LHCN-M2 (cell line): ENCODE measurements around the gene ERBIN. TPM values are rescaled to one million over a fixed set of nuclear protein-coding genes. Genes with fewer than 3 reads are reported as not detected.
"Not testable (repeated sequence)": the region's sequence is repeated elsewhere in the genome, so short reads cannot be mapped to it uniquely, and the experiment has no call there.

ENCODE experiments used
- DNase-seq: peaks from one replicate; pipeline ENCODE4 v3.0.0-alpha.2; 2012; ENCODE audit warnings: low read depth
- total RNA-seq: library from RNA; depleted of rRNA; stranded (reverse); fragments of >200 nt; gene quantifications from 2 replicates; pipeline ENCODE4 v1.2.3, GENCODE V29; 2014

The ERBIN gene
- total RNA-seq, 1 experiment from 2014 or later, result 50.1 TPM

DNA sequence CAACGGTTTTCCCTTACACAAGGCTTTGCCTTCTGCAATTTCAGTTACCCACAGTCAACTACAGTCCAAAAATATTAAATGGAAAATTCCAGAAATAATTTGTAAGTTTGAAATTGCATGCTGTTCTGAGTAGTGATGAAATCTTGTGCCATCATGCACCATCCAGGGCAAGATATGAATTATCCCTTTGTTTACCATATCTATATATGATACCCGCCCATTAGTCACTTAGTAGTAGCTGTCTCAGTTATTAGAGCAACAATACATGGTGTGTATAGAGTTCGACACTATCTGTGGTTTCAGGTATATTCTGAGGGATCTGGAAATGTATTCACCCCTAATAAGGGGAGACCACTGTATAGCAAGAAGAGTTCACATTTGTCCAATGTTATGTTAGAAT lies 29.4 kb downstream of the ERBIN start:
- no peak for DNase-seq

DNA sequence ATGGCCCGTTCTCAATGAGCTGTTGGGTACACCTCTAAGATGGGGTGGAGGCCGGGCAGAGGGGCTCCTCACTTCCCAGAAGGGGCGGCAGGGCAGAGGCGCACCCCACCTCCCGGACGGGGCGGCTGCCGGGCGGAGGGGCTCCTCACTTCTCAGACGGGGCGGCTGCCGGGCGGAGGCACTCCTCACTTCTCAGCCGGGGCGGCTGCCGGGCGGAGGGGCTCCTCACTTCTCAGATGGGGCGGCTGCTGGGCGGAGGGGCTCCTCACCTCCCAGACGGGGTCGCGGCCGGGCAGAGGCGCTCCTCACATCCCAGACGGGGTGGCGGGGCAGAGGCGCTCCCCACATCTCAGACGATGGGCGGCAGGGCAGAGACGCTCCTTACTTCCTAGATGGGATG lies 31.3 kb downstream of the ERBIN start:
- DNase-seq, result not testable (repeated sequence)

DNA sequence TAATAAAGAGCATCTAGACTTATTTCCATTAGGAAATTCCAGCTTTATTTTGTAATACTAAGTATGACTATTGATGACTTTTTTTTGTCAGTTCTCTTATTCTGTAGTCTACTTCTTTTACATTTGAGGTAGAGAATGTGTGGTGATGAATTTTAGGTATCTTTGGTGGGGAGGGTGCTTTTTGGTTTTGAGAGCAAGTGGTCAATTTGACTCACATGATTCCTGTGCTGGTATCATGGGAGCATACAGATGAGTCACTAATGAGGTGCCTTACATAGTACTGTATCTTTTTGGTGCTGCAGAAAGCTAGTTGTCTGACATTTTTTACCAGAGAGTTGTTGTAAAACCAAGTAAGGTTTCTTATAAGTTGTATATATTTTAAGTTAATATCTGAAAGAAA lies 35.3 kb downstream of the ERBIN start:
- peak; percentile 55 for DNase-seq

DNA sequence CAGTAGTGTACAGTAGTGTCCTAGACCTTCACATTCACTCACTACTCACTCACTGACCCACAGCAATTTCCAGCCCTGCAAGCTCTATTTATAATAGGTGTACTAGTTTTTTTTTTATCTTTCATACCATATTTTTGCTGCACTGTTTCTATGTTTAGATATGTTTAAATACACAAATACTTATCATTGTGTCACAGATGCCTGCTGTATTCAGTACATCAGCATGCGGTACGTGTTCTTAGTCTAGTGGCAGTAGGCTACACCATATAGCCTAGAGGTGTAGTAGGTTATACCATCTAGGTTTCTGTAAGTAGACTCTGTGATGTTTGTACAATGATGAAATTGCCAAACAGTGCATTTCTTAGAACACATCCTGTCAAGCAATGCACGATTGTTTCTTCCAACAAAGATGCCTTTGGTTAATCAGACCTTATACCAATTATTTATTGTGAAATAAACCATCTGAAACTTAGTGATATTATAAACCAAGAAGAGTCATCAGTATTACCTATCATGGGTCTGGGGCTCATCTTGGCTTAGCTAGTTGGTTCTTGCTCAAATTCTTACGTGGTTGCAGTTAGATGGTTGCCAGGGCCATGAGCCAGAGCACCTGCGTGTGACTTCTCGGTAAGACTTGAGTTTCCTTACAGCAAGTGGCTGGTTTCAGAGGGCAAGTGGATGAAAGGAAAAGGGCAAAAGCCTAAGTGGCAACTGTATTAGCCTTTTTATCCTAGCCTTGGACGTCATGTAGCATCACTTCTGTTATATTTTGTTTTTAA lies 41.1 kb downstream of the ERBIN start:
- no peak for DNase-seq

DNA sequence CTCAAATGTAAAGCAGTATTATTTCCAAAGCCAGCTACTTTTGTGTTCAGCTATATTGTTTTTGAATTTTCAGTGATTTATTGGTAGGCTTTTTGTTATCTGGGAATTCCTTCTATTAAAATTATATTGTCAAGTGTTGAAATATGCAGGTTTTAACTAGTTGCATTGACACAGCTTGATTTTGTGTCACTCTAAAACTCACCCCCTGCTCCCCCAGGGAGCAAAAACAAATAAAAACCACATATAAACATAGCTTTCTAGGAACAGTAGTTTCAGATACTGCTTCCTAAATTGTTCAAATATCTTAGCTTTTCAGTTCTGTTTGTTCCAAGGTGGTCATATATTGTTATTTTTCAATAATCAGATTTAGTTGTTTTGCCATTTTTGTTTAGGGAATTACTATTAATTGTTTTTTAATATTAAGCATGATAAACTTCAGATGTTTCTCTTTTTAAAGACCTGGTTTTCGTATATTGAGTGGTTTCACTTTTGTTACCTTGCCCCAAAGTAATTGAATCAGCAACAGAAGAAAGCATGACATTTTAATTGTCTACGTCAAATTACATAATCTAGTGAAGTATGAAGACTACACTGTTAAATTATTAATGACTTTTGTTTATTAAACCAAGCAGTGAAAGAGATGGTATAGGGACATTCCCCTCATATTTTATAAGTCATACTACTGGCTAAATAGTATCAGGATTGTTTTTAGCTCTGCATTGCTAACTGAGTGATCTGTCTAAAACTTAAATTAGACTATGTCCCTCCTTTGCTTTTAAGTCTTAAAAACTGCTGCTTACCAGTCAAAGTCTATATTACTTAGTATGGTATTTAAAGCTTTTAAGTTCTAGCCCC lies 43.4 kb downstream of the ERBIN start:
- no peak for DNase-seq

DNA sequence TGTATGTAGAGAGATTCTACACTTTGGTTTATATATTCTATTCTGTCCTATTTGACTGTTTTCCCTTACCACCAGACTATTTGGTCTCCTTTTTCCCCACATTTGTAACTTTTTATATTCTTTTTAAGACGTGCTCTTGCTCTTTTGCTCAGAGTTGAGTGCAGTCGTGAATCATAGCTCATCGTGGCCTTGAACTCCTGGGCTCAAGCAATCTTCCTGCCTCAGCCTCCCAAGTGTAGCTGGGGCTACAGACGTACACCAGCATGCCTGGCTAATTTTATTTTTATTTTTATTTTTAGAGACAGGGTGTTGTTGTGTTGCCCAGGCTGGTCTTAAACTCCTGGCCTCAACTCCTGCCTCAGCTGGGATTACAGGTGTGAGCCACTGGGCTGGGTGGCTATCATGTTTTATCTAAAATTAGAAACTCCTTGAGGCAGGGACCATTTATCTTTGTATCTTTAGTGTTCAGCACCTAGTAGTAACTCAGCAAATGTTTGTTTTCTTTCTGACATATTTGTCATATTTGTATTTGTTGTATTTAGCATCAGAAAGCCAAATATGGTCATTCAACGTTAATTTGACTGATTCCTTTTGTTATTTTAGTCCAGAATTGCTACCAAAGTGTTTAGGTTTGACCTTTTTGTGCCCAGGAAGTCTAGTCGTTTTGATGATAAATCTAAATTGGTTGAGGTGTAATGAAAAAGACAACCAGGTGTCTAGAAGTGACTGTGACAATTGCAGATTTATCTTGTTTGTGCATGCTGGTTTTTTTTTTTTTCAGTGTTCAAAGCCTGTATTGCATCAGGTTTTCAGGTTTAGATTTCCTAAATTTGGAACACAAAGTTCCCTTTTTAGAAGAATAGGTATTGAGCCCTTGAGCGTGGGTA lies 44.3 kb downstream of the ERBIN start:
- DNase-seq, result no peak

DNA sequence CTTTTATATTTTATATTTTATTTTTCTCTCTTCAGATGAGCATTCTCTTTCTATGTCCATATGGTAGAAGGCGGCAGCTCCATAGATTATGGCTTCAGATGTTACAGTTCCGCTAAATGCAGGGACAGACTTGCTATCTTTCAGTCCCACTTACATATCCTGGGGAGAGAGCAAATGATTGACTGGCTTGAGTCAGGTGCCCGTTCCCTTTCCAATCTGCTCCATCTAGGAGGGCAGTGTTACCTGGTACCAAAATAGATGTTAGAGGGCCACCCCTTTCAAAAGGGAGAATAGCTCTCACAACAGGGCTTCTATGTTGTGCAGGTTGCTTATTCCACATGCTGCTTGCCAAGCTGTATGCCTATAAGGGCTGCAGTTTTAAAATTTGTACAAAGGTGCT lies 45.3 kb downstream of the ERBIN start:
- no peak for DNase-seq

DNA sequence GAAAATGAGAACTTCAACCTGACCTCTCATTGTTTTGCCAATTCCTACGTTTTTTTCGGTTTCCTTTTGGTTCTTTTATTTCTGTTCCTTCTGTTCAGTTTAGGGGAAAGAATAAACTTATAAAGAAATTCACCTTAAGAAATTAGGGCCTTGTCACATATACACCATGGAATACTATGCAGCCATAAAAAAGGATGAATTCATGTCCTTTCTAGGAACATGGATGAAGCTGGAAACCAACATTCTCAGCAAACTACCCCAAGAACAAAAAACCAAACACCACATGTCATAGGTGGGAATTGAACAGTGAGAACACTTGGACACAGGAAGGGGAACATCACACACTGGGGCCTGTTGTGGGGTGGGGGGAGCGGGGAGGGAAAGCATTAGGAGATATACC lies 46.5 kb downstream of the ERBIN start:
- not testable (repeated sequence) for DNase-seq

DNA sequence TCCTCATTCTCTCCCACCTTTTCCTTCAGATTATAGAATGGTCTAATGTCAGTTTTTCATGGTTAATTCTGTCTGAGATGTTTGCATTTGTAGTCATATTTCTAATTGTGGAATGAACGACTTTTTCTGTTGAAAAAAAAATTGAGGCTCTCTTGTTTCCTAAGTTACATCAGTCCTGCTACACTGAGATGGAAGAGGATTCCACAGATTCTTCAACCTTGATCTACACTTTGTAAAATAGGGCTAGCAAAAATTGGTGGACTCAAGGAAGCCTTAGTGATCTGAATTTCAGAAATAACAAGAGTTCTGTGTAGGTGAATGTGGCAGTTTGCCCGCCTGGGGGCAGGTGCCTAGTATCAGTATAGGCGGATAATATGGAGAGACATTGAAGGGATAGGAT lies 51.9 kb downstream of the ERBIN start:
- DNase-seq, result no peak

DNA sequence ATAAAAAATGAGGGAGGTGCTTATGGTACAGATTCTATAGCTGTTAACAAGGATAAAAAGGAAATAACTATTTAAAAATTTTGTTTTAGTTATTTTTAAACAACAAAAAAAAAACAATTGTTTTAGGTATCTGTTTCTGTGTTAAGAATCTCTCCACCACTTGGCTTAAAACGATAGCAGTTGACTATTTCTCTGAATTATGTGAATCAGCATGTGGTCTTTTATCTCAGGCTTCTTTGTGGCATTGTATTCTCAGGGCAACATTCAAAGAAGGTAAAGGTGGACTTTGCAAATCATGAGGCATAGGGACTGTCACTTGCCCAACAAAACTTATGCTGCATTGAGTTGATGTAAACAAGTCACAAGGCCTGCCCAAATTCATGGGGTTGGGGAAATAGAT lies 55.2 kb downstream of the ERBIN start:
- no peak for DNase-seq

DNA sequence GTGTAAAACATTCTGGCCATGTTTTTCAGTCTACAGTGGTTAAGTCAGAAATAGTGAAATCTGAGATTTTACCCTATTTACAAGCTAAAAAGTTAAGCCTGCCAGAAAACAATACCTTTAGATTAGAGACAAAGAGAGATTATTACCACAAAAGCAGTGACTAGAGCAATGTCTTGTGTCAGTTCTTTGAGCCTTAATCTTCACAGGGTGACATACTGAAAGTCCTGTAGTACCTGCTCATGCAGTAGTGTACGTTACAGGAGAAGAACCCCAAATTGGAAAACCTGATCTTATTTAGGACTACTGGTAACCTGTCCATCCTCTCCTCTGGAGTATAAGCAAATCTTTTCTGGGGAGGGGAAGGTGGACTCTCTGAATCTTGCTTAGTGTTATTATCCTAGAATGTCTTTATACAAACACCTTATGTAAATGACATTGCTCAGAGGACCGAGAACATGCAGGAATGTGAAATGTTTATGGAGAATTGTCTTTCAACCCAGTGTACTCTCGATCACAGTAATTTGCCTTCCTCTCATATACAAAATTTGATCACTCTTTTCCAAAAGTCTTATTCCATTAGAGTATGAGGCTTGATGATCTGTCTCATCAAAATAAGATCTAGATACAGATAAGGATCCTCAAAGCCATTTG lies 55.7 kb downstream of the ERBIN start:
- no peak for DNase-seq

DNA sequence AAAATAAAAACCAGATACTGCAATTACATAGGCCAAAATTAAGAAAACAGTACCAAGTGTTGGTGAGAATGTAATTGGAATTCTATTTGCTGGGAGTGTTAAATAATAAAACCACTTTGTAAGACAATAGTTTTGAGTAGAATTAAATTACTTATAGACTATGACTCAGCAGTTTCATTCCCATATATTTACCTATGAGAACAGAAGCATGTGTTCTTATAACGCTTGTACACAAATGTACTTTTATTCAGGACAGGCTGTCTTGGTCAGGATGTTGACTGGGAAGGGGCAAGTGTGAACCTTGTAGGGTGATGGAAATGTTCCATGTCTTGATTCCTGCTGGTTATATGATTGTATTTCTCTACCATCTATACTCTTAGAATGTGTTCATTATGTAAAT lies 56.3 kb downstream of the ERBIN start:
- DNase-seq, result no peak

DNA sequence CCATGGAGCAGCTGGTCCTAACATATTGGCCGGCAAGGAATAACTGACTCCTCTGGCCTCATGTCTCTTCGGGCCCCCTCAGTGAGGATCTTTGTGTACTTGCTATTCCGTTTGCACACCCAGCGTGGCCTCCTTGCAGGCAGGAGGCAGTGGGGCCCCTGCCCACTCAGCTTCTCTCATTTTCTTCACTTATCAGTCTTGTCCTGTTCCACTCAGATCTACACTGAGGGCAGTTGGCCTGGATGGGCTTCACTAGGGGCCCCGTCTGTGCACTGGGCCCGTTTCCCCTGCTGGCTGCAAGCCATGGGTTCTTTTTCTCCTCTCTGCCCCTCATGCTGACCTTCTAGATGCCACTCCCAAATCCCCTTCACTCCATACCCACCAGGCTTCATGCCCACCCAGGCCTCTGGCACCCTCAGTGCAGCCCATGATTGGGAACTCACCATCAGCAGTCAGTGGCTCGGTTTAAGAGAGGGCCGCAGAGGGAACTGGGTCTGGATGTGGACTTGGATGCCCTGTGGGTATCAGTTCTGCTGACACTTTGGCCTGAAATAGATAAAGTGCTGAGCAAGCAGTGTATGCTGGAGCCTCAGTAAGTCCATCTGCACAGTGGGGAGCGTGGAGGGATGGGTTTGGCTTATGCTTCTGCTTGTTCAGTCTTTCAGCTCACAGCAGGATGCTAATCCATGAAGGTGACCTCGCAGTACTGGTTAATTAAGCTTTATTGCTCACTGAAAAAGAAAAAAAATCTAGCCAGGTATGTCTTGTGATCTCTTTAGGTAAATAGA lies 57.9 kb downstream of the ERBIN start:
- no peak for DNase-seq

DNA sequence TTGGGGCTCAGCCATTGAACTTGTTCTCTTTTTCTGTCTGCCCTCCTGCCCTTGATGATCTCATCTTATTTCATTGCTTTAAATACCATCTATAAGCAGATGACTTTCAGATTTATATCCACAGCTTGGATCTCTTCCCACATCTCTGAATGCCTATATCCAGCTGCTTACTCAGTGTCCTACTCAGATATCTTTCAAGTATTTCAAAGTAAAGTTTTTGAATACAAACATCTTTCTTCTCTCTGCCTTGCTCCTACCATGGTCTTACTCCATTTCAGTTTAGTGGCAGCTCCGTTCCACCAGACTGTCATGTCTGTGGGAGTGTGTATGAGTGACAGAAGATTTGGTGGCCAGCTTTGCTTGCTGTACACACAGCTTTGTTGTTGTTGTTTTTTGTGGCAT lies 59.7 kb downstream of the ERBIN start:
- peak; percentile 20 for DNase-seq

DNA sequence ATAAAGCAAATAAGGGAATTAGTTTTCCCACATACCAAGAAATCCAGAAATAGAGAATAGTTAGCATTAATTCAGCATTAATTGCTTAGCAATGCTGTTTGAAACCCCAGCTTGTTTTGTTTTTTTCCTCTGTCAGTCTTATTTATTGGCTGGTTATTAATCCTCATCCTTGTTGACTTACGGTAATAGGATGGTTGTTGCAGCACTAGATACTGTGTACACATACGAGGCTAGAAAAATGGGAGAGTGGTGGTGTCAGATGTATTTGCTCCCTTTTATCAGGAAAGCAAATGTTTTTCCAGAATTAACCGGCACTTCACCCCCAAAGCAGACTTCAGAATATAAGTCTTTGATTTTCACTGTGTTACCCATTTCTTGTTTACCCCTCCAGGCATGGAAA lies 60.4 kb downstream of the ERBIN start:
- DNase-seq, result no peak

DNA sequence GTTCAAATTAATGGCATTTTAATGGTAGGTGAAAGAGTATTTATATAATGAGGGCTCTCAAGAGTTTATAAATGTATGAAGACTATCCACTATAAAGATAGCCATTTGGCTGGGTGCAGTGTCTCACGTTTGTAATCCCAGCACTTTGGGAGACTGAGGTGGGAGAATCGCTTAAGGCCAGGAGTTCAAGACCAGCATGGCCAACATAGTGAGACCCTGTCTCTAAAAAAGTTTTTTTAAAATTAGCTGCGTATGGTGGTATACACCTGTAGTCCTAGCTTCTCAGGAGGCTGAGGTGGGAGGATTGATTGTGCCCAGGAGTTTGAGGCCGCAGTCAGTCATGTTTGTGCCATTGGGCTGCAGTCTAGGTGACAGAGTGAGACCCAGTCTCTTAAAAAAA lies 61.6 kb downstream of the ERBIN start:
- DNase-seq, result no peak

DNA sequence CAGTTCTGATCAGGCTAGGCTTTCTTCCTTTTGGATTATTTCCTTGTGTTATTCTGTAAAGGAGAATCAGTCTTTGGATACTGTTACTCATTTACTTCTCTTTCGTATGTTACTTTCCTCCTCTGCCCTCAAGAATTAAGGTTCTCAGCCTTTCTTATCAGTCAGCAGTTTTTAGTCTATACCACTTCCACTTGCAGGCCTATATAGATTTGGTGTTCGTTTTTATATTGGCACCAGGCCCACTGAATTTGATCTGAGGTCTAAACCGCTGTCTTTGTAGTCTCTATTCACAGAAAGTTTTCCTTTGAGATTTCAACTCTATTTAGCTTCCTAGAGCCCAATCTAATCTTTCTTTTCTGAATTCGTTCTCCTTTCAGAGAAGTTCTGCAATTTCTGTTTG lies 62.8 kb downstream of the ERBIN start:
- no peak for DNase-seq

DNA sequence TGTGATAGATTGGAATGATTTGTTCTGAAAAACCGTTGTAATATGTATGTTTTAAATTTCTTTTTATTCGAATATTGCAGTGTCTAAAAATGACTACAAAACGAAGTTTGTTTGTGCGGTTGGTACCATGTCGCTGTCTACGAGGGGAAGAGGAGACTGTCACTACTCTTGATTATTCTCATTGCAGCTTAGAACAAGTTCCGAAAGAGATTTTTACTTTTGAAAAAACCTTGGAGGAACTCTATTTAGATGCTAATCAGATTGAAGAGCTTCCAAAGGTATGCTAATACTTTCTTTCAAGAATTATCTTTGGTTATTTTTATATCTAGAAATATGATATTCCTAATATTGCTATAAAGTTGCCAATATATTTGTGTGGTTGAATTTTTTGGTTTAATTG lies 66.3 kb downstream of the ERBIN start:
- no peak for DNase-seq

DNA sequence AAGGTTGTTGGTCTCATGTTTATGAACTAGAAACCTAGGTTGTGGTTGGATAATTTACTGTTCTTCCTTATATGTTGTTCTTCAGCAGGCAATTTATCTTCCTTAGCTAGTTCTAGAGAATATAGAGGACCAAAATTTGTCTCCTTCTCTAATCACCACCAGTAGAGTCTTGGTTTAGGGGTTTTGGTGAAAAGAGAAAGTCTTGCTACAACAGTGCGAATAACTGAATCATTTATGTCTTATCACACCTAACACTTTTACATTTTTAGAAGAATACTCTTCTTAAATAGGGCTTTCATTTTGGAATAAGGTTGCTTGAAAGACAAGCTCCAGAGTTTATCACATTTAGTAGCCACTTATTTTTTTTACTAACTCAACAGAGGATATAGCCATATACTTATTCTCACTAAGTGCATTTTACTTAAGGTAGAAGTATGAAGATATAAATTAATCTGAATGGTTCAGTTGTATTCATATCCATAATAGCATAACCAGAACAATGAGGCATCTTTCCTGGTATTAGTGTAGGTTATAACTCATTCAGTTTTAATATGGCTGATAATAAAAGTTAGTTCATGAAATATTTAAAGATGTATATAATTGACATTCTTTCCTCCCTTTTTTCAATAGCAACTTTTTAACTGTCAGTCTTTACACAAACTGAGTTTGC lies 67.9 kb downstream of the ERBIN start:
- no peak for DNase-seq

DNA sequence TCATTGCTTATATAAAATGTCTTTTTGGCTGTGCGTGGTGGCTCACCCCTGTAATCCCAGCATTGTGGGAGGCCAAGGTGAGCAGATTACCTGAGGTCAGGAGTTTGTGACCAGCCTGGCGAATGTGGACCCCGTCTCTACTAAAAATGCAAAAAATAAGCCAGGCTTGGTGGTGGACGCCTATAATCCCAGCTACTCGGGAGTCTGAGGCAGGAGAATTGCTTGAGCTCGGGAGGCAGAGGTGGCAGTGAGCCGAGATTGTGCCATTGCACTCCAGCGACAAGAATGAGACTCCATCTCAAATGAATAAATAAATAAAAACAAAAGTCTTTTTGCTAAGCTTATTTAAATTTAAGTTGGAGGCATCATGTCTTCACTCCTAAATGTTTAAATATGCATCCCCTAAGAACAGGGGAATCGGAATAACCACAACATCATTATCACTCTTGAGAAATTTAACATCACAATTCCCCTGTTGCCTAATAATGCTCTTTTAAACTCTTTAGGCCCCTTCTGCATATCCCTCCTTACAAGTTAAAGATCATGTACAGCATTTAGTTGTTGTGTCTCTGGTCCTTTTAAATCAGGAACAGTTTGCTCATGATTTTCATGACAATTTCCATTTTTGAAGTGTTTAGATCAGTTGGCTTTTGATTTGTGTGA lies 72.8 kb downstream of the ERBIN start:
- DNase-seq, result no peak
